HG03139 (cell line): ENCODE measurements around the gene IFT81.
"Not testable (repeated sequence)": the region's sequence is repeated elsewhere in the genome, so short reads cannot be mapped to it uniquely, and the experiment has no call there.

Experiments
- ATAC-seq: cut with Tn5 transposase; IDR thresholded peaks from one replicate; pipeline ENCODE4 v1.9.1; 2021; ENCODE audit not compliant: unreplicated experiment

Gene IFT81

DNA sequence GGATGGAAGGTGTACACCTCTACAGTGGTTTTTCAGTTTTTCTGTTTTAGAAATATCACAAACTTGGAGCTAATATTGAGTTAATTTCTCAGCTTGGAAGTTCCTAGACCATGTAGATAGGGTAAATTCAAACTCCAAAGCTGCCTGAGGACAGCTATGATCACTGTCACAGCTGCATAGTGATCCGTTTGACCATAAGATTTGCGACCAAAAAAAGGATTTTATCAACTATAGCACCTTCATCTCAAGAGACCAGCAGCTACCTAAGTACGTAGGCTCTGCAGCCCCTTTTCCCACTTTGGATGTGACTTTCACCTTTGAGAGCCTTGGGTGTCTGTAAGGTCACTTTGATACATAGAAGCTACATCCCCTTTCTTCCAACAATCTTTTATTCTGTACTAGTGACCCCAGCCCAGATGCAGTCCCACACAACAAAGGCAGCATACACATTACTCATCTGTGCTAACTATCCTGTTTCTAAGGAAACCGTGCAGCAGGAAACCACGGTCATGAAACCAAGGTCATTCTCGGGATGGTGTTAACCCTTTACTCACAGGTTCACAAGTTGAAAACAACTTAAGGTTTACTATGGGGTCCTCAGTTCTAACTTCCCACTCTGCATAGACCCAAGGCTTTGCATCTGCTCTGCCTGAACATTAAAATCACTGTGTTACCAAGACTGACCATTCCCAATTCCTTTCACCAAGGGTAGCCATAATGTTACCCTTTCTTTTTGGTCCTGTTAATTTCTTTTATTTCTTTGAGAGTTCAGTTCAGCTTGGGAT, 75.4 kb downstream of the IFT81 start:
- no peak for ATAC-seq

DNA sequence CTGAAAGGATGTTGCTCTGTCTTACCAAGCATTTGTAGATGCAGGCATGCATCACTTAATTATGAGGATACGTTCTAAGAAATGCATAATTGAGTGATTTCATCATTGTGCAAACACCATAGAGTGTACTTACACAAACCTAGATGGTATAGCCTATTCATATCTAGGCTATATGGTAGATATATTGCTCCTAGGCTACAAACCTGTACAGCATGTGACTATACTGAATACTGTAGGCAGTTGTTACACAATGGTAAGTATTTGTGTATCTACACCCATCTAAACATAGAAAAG, 75.9 kb downstream of the IFT81 start:
- ATAC-seq = no peak

DNA sequence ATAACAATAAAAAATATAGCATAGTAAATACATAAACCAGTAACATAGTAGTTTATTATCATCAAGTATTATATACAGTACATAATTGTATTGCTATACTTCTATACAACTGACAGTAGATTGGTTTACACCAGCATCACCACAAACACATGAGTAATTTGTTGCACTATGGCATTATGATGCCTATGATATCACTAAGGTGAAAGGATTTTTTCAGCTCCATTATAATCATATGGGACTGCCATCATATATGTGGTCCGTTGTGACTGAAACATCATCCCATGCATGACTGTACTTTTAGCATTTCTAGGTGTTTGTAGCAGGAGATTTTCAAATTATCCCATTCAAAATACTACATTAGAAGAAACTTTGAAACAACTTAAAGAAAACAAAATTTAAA, 77.8 kb downstream of the IFT81 start:
- ATAC-seq = no peak

DNA sequence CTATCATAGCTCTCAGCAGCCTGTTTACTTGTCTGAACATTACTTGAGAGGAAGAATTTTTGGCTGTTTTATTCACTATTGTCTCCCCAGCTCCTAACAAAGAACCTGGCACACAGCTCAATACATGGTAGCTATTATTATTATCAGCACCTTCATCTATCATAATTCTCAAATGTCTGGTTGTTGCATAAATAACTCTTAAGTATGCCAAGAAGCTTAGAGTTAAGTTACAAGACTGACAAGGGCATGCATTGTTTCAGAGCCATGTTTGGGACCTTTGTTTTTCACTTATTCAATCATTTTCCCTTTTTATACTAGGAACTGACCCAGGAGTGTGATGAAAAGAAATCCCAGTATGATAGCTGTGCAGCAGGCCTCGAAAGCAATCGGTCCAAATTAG, 79.4 kb downstream of the IFT81 start:
- no peak for ATAC-seq

DNA sequence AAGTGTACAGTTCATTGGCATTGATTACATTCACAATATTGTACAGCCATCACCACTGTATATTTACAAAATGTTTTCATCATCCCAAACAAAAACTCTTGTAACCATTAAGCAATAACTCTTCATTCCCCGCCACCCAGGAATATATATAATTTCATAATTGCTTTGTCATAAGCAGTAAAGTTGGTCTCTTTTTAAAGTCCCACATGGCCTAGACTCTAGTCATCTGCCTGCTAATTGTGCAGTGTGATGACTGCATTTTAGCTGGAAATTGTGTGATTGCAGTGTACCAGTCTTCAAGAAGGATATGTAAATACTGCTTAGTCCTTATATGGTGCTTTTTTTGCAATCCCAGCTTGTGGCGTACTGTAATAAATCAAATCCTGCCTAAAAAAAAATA, 81.8 kb downstream of the IFT81 start:
- no peak for ATAC-seq

DNA sequence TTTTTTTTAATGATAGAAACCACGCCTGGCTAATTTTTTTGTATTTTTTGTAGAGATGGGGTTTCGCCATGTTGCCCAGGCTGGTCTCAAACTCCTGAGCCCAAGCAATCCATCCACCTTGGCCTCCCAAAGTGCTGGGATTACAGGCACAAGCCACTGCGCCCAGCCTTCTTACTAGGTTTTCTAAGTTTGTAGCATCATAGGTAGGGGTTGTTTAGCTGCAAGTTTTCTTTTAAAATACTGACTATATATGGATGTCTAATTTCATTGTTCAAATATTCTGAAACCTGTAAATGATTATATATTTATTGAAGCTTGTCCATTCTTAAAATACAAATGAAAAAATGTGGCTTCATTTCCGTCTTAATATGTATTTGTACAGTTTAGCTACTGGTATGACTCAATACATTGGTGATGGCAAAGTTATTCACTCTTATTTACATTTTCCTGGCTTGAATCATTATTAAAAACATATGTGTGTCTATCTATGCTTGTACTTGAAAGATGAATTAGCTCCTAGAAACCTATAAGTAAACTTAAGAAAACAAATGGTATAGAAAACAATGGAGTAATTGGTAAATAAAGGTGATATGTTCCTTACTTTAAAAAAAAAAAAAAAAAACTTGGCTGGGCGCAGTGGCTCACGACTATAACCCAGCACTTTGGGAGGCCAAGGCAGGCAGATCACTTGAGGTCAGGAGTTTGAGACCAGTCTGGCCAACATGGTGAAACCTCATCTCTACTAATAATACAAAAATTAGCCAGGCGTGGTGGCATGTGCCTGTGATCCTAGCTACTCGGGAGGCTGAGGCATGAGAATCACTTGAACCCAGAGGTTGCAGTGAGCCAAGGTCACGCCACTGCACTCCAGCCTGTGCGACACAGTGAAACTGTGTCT, 87.7 kb downstream of the IFT81 start:
- ATAC-seq = not testable (repeated sequence)

DNA sequence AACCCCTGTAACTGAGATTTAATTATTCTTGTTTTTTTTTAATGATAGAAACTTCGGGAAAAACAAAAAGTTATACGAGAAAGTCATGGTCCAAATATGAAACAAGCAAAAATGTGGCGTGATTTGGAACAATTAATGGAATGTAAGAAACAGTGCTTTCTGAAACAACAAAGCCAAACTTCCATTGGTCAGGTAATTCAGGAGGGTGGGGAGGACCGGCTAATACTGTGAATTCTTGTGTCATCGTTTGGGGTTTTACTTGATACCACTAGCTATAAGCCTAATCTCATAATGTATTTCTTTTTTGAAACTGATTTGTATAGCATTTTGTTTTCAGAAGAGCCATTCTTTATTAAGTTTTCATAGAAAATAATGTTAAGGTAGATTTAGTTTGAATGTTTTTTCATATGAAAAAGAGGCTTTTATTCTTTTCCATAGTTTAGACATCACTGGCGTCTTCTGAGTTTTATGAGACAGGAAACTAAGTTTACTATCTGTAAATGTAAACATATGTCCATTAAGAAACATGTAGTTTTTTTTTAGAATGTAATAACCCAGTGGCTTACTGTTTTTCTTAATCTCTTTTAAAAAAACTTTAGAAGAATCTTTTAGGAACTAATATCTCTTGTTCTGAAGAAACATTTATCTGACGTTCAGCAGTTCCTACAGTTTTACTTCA, 94.0 kb downstream of the IFT81 start:
- no peak for ATAC-seq

DNA sequence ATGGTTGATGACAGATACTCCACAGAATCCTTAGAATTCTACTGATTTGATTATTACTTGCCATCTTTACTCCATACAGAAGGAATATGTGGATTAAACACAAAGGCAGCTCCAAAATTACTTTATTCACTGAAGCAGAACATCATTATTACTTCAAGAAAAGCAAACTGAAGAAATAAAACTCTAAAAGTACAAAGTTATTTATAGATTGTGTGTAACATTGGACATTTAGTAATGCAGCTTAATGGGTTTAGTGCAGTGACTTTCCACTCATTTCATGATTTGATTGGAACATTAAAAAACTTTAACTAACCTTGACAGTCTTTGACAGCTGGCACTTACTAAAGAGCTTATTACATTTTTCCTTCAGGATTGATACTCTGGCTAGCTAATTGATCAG, 97.9 kb downstream of the IFT81 start:
- no peak for ATAC-seq

DNA sequence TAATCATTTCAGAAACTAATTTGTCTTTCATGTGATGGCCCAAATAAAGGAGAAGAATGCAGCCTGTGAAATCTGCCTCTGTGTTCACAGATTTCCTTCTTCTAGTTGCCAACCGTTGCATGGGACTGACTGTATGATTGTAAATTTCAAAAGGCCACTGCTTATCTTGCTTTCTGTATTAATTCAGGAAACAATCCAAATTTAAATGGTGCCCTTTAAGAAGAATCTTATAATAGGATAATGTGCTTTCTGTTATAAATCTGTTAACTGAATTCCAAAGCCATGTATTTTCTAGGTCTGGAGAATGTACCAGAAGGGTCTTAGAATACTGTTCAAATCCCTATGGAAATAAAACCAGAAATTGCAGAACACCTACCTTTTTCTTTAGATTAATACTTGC, 98.3 kb downstream of the IFT81 start:
- no peak for ATAC-seq

DNA sequence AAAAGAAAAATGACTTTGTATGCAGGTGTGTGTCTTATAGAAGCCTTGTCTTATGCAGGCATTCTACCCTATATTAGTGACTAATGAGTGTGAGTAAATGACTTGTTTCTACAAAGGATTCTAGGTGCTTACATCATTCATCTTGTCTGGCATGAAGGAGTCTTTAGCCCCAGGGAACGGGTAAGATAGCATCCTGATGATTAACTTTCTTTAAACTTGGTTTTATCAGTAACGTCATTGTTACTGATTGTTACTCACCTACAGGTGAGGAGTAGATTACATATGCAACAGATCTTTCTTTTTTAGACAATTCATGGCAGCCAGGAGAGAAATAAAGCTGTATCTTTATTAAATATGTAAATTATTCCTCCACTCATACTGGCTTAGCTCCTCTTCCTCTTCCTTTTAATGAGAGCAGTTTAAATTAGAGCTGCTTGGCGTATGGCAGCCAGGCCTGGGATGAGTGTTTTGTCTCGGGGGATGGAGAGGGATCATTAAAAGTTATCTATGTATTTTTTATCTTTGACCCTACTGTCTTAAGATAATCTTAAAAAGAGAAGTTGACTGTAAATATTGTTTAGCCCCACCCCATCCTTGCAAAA, 99.7 kb downstream of the IFT81 start:
- no peak for ATAC-seq

DNA sequence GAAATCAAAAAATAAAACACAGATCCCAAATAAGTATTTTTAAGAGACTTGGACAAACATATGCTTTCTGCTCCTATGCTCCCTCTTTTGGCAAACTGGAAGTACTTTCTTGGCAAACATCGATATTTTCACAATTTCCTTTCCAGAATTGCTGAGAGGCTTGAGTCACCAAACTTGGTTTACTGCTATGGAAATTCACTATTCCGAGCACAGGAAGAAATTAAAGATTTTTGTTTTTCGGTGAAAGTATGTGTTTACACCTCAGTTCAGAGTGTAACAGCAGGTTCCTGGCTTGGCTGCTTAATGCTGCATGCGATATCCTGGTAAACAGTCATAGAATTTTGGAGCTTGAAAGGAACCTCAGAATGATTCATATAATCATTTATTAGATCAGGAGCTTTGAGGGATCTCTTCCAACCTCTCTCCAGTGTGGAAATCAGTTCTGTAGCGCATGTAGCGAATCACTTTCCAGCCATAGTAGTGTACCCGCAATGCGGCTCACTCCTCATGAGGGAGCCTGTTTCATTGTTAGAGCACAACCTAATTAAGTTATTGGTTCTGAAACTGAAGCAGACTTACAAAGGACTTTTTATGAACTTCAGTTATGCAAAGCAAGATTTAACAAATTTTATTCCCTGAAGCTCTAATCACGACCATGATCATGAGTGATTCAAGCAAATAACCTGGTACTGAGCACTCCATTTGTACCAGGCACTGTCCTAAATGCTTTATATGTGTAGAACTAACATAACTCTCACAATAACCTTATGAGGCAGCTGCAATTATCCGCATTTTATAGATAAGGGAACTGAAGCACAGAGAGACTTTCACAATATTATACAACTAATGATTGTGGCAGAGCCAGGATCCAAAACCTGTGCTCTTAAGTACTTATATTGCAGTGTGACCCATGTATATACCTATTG, 100.5 kb downstream of the IFT81 start:
- ATAC-seq = no peak

DNA sequence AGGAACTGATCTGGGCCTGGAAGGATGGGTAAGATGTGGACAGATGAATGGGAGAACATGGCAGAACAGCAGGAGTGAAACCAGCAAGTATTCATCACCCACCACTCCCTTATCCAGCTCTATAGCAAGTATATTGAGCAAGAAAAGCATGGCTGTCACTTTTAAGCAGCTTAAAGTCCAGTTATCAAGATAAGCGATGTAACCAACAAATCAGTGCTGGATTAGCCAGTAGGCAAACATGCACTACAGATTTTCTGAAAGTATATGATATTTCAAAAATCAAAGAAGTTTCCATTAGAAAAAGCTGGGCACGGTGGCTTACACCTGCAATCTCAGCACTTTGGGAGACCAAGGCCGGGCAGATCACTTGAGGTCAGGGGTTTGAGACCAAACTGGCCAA, 103.0 kb downstream of the IFT81 start:
- ATAC-seq = no peak

DNA sequence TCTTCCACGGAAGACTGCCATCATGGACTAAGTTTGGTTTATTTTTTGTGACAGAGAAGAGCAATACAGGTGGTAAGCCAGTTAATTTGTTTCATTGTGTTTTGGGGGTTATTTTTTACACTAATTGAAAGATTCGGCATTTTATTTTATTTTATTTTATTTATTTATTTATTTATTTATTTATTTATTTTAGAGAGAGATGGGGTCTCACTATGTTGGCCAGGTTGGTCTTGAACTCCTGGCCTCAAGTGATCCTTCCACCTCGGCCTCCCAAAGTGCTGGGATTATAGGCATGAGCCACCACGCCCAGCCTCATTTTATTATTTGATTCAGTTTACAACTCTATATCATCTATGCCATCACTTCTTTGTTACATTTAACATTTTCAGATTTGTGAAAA, 104.2 kb downstream of the IFT81 start:
- ATAC-seq = not testable (repeated sequence)

DNA sequence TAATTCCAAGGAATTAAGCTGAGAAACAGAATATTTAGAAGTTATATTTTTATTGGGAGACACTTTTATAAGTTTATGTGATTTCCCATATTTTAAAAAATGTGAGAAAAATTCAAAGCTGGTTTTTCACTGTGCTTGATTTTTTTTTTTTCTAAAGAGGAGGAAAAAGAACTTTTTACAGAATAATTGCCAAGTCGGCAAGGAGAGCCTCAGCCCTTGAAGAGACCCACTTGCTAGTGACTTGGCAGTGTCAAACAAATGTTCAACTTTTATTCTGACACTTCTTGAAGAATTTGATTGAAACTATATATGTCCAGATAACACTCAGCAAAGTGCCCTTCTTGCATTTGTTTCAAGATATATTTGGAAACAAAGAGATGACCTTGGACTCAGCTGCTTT, 104.6 kb downstream of the IFT81 start:
- ATAC-seq = no peak

DNA sequence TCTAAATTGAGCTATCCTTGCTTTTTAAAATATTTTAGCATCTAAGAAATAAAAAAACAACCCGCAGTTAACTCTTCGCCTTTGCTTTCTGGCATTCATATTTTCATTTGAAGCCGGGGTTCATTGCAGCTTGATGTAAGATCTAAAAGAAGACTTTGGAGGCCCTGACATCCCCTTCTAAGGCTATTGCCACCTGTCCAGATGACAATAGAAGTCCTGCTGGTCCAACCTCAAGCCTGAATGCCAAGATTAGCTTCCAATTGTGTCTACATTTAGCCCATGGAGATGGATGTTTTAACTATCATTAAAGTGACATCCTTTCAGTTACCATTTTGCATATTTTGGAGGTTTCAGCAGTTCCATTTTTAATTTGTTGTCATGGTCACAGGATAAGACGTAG, 105.3 kb downstream of the IFT81 start:
- ATAC-seq = no peak

DNA sequence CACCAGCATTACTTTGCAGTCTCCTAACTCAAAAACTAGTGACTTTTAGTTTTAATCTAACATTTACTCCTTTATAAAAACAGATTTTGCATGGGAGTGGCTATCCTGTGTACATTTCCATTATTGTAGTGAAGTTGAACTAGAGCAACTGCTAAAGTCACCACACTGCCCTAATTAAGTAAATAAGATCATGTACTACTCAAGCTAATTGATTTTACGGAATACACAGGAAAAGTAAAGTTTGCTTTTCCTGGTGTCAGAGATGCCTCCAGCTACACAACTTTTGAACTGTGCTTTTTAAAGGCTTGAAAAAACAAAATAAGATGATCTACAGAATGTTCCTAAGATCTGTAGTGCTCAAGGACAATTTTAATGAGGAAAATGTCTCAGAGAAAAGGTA, 106.5 kb downstream of the IFT81 start:
- no peak for ATAC-seq

DNA sequence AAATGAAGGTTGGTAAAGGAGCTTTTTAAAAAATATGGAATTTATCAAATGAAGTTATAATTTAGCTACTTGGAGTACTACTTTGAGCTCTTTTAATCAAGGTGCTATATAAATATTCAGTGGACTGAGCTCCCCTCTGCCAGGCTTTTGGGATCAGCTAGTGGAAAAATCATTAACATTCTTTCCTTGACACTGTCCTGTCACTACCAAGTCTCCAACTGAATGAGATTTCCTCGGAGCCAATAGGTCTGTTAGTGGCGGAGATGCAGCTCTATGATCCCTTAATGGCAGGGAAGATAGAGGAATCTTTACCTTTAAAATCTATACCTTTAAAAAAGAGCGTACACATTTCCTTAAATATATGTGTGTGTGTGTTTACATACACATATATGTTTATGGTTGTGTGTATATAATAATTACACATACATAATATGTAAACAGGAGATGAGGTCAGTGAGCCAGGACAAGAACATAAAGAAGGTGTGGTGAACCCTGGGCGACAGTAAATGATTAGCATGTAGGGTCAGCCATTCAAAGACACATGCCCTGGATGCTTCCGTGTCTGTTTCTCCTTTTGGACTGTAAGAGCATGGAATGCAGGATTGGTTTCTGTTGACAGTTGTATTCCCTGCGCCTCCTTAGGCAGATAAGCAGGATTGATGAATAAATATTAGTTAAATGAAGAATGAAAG, 109.2 kb downstream of the IFT81 start:
- no peak for ATAC-seq

DNA sequence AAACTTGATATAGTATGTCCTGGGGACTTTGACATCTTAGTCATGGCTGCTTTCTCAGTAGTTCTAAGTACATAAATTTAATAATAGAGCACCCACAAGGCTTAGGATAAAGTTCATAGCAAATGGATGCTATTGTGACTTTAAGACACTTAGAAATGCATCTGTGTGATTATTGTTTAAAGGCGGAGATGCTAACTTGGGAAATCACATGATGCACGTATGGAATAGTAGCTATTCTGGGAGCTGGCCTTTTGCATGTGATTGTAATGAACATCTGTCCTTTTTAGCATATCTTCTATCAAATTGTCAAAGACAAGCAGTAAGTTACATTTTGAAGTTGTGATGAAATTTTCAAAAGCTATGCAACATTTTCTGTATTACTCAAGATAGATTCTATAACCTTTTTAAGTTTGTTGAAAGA, 110.2 kb downstream of the IFT81 start:
- no peak for ATAC-seq

DNA sequence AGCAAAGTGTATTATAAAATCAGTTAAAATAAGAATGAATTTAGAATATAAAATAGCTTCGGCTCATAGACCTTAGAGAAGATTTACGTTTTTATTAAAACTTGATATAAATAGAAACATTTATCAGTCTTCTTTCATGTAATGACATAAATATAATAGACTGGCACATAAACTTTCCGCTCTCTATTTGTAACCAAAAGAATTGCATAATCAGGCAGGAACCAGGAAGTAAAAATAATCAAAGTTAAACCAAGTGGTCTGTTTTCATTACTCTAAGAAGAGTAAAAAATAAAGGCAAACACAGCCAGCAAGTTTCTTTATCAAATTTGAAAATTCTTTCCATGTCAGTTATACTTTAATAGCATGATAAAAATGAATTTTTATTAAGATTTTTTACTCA, 110.6 kb downstream of the IFT81 start:
- no peak for ATAC-seq

DNA sequence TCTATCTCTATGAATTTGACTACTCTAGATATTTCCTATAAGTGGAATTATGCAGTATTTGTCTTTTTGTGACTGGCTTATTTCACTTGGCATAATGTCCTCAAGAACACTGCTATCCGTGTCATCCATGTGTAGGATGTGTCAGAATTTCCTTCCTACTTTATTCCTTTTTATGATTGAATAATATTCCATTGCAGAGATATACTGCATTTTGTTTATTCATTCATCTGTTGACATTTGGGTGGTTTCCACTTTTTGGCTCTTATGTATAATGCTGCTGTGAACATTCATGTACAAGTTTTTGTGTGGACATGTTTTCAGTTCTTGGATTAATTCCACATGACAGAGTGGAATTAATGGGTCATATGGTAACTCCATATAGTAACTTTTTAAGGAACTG, 111.2 kb downstream of the IFT81 start:
- no peak for ATAC-seq
